Brain pericyte (primary cell): ENCODE measurements around the gene TRIM16.
"Not testable (repeated sequence)": the region's sequence is repeated elsewhere in the genome, so short reads cannot be mapped to it uniquely, and the experiment has no call there.

Source experiments
- DNase-seq: peaks from one replicate; pipeline ENCODE4 v3.0.0-alpha.2; 2012; ENCODE audit warnings: low read depth, low spot score

Gene TRIM16

GRCh38 chr17:15619331-15620058 lies 64.6 kb downstream of the TRIM16 start, which contains the start of gene FBXW10B:
Gene FBXW10B (minus strand): TSS chr17:15619704. CDS start chr17:15619512, 192 bp downstream.
- not testable (repeated sequence) for DNase-seq

- DNase-seq: not testable (repeated sequence)
These were observed 67.3 kb downstream of the TRIM16 start for GRCh38 chr17:15616828-15617227.

GRCh38 chr17:15615850-15616249 lies 68.3 kb downstream of the TRIM16 start:
- DNase-seq: not testable (repeated sequence)

GRCh38 chr17:15613111-15613510 lies 71.0 kb downstream of the TRIM16 start:
- DNase-seq: not testable (repeated sequence)

- DNase-seq: not testable (repeated sequence)
These were observed 91.2 kb downstream of the TRIM16 start for GRCh38 chr17:15592960-15593359.

- DNase-seq: not testable (repeated sequence)
These were observed 92.1 kb downstream of the TRIM16 start for GRCh38 chr17:15591986-15592385.

GRCh38 chr17:15590844-15591243 lies 93.3 kb downstream of the TRIM16 start:
- not testable (repeated sequence) for DNase-seq

GRCh38 chr17:15589544-15590536 lies 94.3 kb downstream of the TRIM16 start:
- DNase-seq: not testable (repeated sequence)

- not testable (repeated sequence) for DNase-seq
These were observed 96.1 kb downstream of the TRIM16 start for GRCh38 chr17:15588017-15588416.

GRCh38 chr17:15583313-15583712 lies 100.8 kb downstream of the TRIM16 start:
- DNase-seq: not testable (repeated sequence)

GRCh38 chr17:15581462-15581861 lies 102.6 kb downstream of the TRIM16 start:
- not testable (repeated sequence) for DNase-seq
